Stomach (tissue), 4 donors: Measurements from ENCODE around the gene MEIOSIN.

Experiments used
- POLR2AphosphoS5 ChIP-seq, 3 donors: sonication (generic); formaldehyde crosslinking; IDR thresholded peaks; one replicate each; pipeline ENCODE4 v1.6.1; 2016; ENCODE audit warnings: antibody characterized with exemption in 3 of 3
- TF ChIP-seq, protein P1 (sequence below), 7 experiments: fragments of 450-650 bp in 4 of 7; fragments of 200-600 bp in 3 of 7; sonication (generic) in 3 of 7; IDR thresholded peaks; one replicate each; pipeline ENCODE4 v1.5.1; 2016 to 2019; ENCODE audit warnings: antibody characterized with exemption in 7 of 7, control low read depth in 2 of 7, mild to moderate bottlenecking in 1 of 7

DNA sequence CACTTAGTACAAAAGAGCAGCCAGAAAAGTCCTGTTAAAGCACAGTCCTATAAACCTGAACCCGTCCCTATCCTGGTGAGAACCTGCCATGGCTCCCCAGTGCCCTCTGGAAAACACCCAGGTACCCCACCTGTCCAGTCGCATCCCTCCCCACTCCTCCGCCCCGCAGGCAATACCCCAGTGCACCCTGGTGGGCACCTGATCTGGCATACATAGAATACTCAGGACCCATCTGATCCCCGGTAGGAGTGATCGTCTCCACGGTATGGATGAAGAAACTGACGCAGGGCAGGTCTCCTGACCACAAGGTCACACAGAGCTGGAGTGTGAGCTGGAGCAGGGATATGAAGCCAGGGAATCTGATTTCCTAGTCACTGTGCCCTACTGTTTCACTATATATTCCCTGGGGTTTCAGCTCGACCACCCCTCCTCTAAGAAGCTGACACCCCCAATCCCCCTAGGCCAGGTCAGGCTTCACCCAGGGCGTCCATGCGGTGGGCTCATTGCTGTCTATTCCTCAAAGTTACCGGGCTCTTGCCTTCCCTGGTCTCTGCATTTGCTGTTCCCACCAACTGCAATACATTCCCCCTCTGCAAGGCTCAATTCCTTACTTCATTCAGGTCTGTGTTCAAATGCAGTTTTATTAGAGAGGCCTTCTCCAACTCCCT lies 15.1 kb upstream of the MEIOSIN start:
- TF ChIP-seq, protein P1, sequence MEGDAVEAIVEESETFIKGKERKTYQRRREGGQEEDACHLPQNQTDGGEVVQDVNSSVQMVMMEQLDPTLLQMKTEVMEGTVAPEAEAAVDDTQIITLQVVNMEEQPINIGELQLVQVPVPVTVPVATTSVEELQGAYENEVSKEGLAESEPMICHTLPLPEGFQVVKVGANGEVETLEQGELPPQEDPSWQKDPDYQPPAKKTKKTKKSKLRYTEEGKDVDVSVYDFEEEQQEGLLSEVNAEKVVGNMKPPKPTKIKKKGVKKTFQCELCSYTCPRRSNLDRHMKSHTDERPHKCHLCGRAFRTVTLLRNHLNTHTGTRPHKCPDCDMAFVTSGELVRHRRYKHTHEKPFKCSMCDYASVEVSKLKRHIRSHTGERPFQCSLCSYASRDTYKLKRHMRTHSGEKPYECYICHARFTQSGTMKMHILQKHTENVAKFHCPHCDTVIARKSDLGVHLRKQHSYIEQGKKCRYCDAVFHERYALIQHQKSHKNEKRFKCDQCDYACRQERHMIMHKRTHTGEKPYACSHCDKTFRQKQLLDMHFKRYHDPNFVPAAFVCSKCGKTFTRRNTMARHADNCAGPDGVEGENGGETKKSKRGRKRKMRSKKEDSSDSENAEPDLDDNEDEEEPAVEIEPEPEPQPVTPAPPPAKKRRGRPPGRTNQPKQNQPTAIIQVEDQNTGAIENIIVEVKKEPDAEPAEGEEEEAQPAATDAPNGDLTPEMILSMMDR (IDR thresholded peaks at IDR 0.05), result no peak
- no peak for TF ChIP-seq POLR2AphosphoS5 (IDR thresholded peaks at IDR 0.05)
